ENCODE measurements around the gene STAMBPL1. TPM values are rescaled to one million over a fixed set of nuclear protein-coding genes. Genes with fewer than 3 reads are reported as not detected.

The STAMBPL1 gene
- total RNA-seq, 1 donor from 2014 or later = 8.4 TPM

GRCh38 chr10:88954458-88955083, 74.5 kb downstream of the STAMBPL1 start:
- DNase-seq (ENCODE audit: extremely low spot score, unreplicated experiment) = no peak
- H3K9me3 Mint-ChIP-seq = no peaks in the 10 kb centered on the region
- H3K4me1 Mint-ChIP-seq (ENCODE audit: unreplicated experiment) = peaks cover 32% of the 10 kb centered on the region
- H3K4me3 Mint-ChIP-seq = no peak overlapping the region
- H3K27ac Mint-ChIP-seq = no peak overlapping the region
- no peaks in the 10 kb centered on the region for H3K36me3 Mint-ChIP-seq
- TF ChIP-seq CTCF (conservative IDR thresholded peaks at IDR 0.05) = no peak
- H3K27me3 Mint-ChIP-seq = no peaks in the 10 kb centered on the region

- Mint-ChIP-seq H3K4me3 (no peak overlapping the region), H3K27me3 (no peaks in the 10 kb centered on the region), H3K4me1 (ENCODE audit: unreplicated experiment) (peaks cover 10% of the 10 kb centered on the region), H3K36me3 (no peaks in the 10 kb centered on the region), H3K27ac (no peak overlapping the region), H3K9me3 (no peaks in the 10 kb centered on the region)
- no peak for TF ChIP-seq CTCF (conservative IDR thresholded peaks at IDR 0.05)
- no peak for DNase-seq (ENCODE audit: extremely low spot score, unreplicated experiment)
Observed at GRCh38 chr10:88957381-88957780, 77.3 kb downstream of the STAMBPL1 start.

GRCh38 chr10:88958721-88959120, 78.7 kb downstream of the STAMBPL1 start:
- H3K36me3 Mint-ChIP-seq = no peaks in the 10 kb centered on the region
- no peak for TF ChIP-seq CTCF (conservative IDR thresholded peaks at IDR 0.05)
- H3K4me3 Mint-ChIP-seq = no peak overlapping the region
- H3K27ac Mint-ChIP-seq = no peak overlapping the region
- H3K4me1 Mint-ChIP-seq (ENCODE audit: unreplicated experiment) = peaks cover 2% of the 10 kb centered on the region
- no peaks in the 10 kb centered on the region for H3K27me3 Mint-ChIP-seq
- no peak for DNase-seq (ENCODE audit: extremely low spot score, unreplicated experiment)
- H3K9me3 Mint-ChIP-seq = no peaks in the 10 kb centered on the region

- H3K36me3 Mint-ChIP-seq = no peaks in the 10 kb centered on the region
- no peaks in the 10 kb centered on the region for H3K4me1 Mint-ChIP-seq (ENCODE audit: unreplicated experiment)
- no peak for TF ChIP-seq CTCF (conservative IDR thresholded peaks at IDR 0.05)
- no peaks in the 10 kb centered on the region for H3K27me3 Mint-ChIP-seq
- no peaks in the 10 kb centered on the region for H3K9me3 Mint-ChIP-seq
- no peak overlapping the region for H3K4me3 Mint-ChIP-seq
- DNase-seq (ENCODE audit: extremely low spot score, unreplicated experiment) = no peak
- H3K27ac Mint-ChIP-seq = no peak overlapping the region
Observed at GRCh38 chr10:88960802-88961201, 80.8 kb downstream of the STAMBPL1 start.

GRCh38 chr10:88961266-88961665, 81.2 kb downstream of the STAMBPL1 start:
- Mint-ChIP-seq H3K4me1 (ENCODE audit: unreplicated experiment) (no peaks in the 10 kb centered on the region), H3K9me3 (no peaks in the 10 kb centered on the region), H3K27ac (no peak overlapping the region), H3K27me3 (no peaks in the 10 kb centered on the region), H3K36me3 (no peaks in the 10 kb centered on the region), H3K4me3 (no peak overlapping the region)
- DNase-seq (ENCODE audit: extremely low spot score, unreplicated experiment) = no peak
- TF ChIP-seq CTCF (conservative IDR thresholded peaks at IDR 0.05) = no peak

- no peak for DNase-seq (ENCODE audit: extremely low spot score, unreplicated experiment)
- Mint-ChIP-seq H3K9me3 (no peaks in the 10 kb centered on the region), H3K27me3 (no peaks in the 10 kb centered on the region), H3K27ac (no peak overlapping the region), H3K4me3 (no peak overlapping the region), H3K36me3 (no peaks in the 10 kb centered on the region), H3K4me1 (ENCODE audit: unreplicated experiment) (no peaks in the 10 kb centered on the region)
- TF ChIP-seq CTCF (conservative IDR thresholded peaks at IDR 0.05) = no peak
Observed at GRCh38 chr10:88962336-88962735, 82.3 kb downstream of the STAMBPL1 start.

All from type B pancreatic cell (in vitro differentiated cells).